HL-60 (cell line): ENCODE data around the gene HUNK.

Experiments used
- GABPA ChIP-seq: IDR thresholded peaks from 2 replicates; pipeline ENCODE4 v1.6.1; 2012; ENCODE audit warnings: low read depth
- POLR2AphosphoS5 ChIP-seq: IDR thresholded peaks from 2 replicates; pipeline ENCODE4 v1.6.1; 2012; ENCODE audit warnings: low read depth
- TF ChIP-seq, protein P1 (sequence below): IDR thresholded peaks from one replicate; pipeline ENCODE4 v1.5.1; 2011; ENCODE audit warnings: low read length, control low read depth, inconsistent platforms; ENCODE audit not compliant: insufficient read depth
- TF ChIP-seq, protein P2 (sequence below): IDR thresholded peaks from 2 replicates; pipeline ENCODE4 v1.6.1; 2012; ENCODE audit warnings: low read depth; ENCODE audit not compliant: insufficient replicate concordance

DNA sequence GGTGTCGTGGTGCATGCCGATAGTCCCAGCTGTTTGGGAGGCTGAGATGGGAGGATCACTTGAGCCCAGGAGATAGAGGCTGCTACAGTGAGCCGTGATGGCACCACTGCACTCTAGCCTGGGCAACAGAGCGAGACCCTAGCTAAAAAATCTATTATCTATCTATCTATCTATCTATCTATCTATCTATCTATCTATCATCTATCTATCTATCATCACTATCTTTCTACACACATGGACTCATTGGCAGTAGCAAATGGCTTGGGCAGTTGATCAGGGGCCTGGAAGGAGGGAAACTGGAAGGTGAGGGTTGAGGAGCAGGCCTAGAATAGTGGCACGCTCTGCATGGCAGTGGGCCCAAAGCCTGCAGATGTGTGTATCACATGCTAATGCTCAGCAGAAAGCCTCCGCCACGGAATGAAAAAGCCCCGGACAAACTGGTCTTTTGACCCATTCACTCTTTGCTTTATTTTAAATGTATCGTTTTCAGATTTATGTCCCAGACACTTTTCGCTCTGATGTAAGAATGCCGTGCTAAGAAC is 7.3 kb upstream of the HUNK start:
- TF ChIP-seq, protein P1, sequence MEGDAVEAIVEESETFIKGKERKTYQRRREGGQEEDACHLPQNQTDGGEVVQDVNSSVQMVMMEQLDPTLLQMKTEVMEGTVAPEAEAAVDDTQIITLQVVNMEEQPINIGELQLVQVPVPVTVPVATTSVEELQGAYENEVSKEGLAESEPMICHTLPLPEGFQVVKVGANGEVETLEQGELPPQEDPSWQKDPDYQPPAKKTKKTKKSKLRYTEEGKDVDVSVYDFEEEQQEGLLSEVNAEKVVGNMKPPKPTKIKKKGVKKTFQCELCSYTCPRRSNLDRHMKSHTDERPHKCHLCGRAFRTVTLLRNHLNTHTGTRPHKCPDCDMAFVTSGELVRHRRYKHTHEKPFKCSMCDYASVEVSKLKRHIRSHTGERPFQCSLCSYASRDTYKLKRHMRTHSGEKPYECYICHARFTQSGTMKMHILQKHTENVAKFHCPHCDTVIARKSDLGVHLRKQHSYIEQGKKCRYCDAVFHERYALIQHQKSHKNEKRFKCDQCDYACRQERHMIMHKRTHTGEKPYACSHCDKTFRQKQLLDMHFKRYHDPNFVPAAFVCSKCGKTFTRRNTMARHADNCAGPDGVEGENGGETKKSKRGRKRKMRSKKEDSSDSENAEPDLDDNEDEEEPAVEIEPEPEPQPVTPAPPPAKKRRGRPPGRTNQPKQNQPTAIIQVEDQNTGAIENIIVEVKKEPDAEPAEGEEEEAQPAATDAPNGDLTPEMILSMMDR, result no peak
- TF ChIP-seq, protein P2, sequence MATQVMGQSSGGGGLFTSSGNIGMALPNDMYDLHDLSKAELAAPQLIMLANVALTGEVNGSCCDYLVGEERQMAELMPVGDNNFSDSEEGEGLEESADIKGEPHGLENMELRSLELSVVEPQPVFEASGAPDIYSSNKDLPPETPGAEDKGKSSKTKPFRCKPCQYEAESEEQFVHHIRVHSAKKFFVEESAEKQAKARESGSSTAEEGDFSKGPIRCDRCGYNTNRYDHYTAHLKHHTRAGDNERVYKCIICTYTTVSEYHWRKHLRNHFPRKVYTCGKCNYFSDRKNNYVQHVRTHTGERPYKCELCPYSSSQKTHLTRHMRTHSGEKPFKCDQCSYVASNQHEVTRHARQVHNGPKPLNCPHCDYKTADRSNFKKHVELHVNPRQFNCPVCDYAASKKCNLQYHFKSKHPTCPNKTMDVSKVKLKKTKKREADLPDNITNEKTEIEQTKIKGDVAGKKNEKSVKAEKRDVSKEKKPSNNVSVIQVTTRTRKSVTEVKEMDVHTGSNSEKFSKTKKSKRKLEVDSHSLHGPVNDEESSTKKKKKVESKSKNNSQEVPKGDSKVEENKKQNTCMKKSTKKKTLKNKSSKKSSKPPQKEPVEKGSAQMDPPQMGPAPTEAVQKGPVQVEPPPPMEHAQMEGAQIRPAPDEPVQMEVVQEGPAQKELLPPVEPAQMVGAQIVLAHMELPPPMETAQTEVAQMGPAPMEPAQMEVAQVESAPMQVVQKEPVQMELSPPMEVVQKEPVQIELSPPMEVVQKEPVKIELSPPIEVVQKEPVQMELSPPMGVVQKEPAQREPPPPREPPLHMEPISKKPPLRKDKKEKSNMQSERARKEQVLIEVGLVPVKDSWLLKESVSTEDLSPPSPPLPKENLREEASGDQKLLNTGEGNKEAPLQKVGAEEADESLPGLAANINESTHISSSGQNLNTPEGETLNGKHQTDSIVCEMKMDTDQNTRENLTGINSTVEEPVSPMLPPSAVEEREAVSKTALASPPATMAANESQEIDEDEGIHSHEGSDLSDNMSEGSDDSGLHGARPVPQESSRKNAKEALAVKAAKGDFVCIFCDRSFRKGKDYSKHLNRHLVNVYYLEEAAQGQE, result no peak
- TF ChIP-seq POLR2AphosphoS5 (no peak), GABPA (no peak)
